HG03571 (cell line): ENCODE results near the gene CD7.

ENCODE experiments used
- ATAC-seq: cut with Tn5 transposase; IDR thresholded peaks from one replicate; pipeline ENCODE4 v1.9.1; 2021; ENCODE audit not compliant: unreplicated experiment

CD7 gene

GRCh38 chr17:82328994-82329507 is 11.6 kb upstream of the CD7 start:
- no peak for ATAC-seq

GRCh38 chr17:82328141-82328993 is 11.0 kb upstream of the CD7 start:
- ATAC-seq: no peak

GRCh38 chr17:82327757-82328140 is 10.3 kb upstream of the CD7 start:
- no peak for ATAC-seq

- no peak for ATAC-seq
These were observed 9.9 kb upstream of the CD7 start for GRCh38 chr17:82327289-82327688.

- ATAC-seq: no peak
These were observed 8.1 kb upstream of the CD7 start for GRCh38 chr17:82325286-82326180.

GRCh38 chr17:82324566-82325285 is 7.3 kb upstream of the CD7 start:
- no peak for ATAC-seq

- no peak for ATAC-seq
These were observed 6.3 kb upstream of the CD7 start for GRCh38 chr17:82323514-82324234.

- ATAC-seq: no peak
These were observed 5.4 kb upstream of the CD7 start for GRCh38 chr17:82322526-82323453.

- ATAC-seq: no peak
These were observed 4.6 kb upstream of the CD7 start for GRCh38 chr17:82321947-82322466.

- no peak for ATAC-seq
These were observed 3.8 kb upstream of the CD7 start for GRCh38 chr17:82320956-82321927.

- no peak for ATAC-seq
These were observed 2.9 kb upstream of the CD7 start for GRCh38 chr17:82320140-82320840.

GRCh38 chr17:82319619-82320062 is 2.2 kb upstream of the CD7 start:
- ATAC-seq: no peak

- ATAC-seq: no peak
These were observed 1.6 kb upstream of the CD7 start for GRCh38 chr17:82318772-82319606.

- no peak for ATAC-seq
These were observed 726 bp upstream of the CD7 start for GRCh38 chr17:82318169-82318498.

GRCh38 chr17:82316651-82317393 is 586 bp downstream of the CD7 start:
- no peak for ATAC-seq
